ENCODE data around the gene HMGN2. TPM values are rescaled to one million over a fixed set of nuclear protein-coding genes. Genes with fewer than 3 reads are reported as not detected.

Gene HMGN2
- total RNA-seq (2014; rRNA removed; shearing (Covaris generic)), result 662 and 765 TPM in 2 replicates

- DNase-seq (ENCODE audit: low read depth), result peak; percentile 93
These were observed at the start of gene HMGN2 for GRCh38 chr1:26472320-26472900. Gene HMGN2, plus strand, starts transcription at chr1:26472440. Its CDS starts 173 bp downstream, at chr1:26472613.

- no peak for DNase-seq (ENCODE audit: low read depth)
These were observed 42.5 kb upstream of the HMGN2 start for GRCh38 chr1:26429721-26430120.

GRCh38 chr1:26431979-26432695, 40.1 kb upstream of the HMGN2 start, which contains the start of gene DHDDS:
Gene DHDDS, plus strand, starts transcription at chr1:26432321. Its CDS starts 625 bp downstream, at chr1:26432946.
- peak; percentile 99 for DNase-seq (ENCODE audit: low read depth)

- no peak for DNase-seq (ENCODE audit: low read depth)
These were observed 39.4 kb upstream of the HMGN2 start for GRCh38 chr1:26432793-26433192.

GRCh38 chr1:26434161-26434752, 38.0 kb upstream of the HMGN2 start:
- DNase-seq (ENCODE audit: low read depth), result peak; percentile 19

- DNase-seq (ENCODE audit: low read depth), result no peak
These were observed 34.2 kb upstream of the HMGN2 start for GRCh38 chr1:26438041-26438440.

- DNase-seq (ENCODE audit: low read depth), result no peak
These were observed 32.0 kb upstream of the HMGN2 start for GRCh38 chr1:26440259-26440658.

- no peak for DNase-seq (ENCODE audit: low read depth)
These were observed 22.4 kb upstream of the HMGN2 start for GRCh38 chr1:26449868-26450267.

GRCh38 chr1:26450908-26451307, 21.3 kb upstream of the HMGN2 start:
- no peak for DNase-seq (ENCODE audit: low read depth)

GRCh38 chr1:26452459-26453183, 19.6 kb upstream of the HMGN2 start:
- DNase-seq (ENCODE audit: low read depth), result no peak

- no peak for DNase-seq (ENCODE audit: low read depth)
These were observed 13.1 kb upstream of the HMGN2 start for GRCh38 chr1:26459148-26459547.

- DNase-seq (ENCODE audit: low read depth), result no peak
These were observed 12.6 kb upstream of the HMGN2 start for GRCh38 chr1:26459573-26460031.

GRCh38 chr1:26468911-26469310, 3.3 kb upstream of the HMGN2 start:
- no peak for DNase-seq (ENCODE audit: low read depth)

- no peak for DNase-seq (ENCODE audit: low read depth)
These were observed 2.7 kb upstream of the HMGN2 start for GRCh38 chr1:26469558-26469957.

GRCh38 chr1:26470878-26471497, 1.3 kb upstream of the HMGN2 start:
- no peak for DNase-seq (ENCODE audit: low read depth)

- peak; percentile 89 for DNase-seq (ENCODE audit: low read depth)
These were observed 531 bp upstream of the HMGN2 start for GRCh38 chr1:26471498-26472319.

GRCh38 chr1:26472901-26473845, 933 bp downstream of the HMGN2 start:
- peak; percentile 94 for DNase-seq (ENCODE audit: low read depth)

- DNase-seq (ENCODE audit: low read depth), result no peak
These were observed 2.6 kb downstream of the HMGN2 start for GRCh38 chr1:26474818-26475217.

GRCh38 chr1:26475989-26476388, 3.7 kb downstream of the HMGN2 start:
- no peak for DNase-seq (ENCODE audit: low read depth)

- DNase-seq (ENCODE audit: low read depth), result no peak
These were observed 4.7 kb downstream of the HMGN2 start for GRCh38 chr1:26476958-26477357.

All from Daoy (cell line).